LNCAP (cell line): ENCODE measurements around the gene JAKMIP3.

Experiments used
- TF ChIP-seq, protein P1 (sequence below): fragments of 450-650 bp; IDR thresholded peaks from 2 replicates; pipeline ENCODE4 v1.5.1; 2017; ENCODE audit warnings: mild to moderate bottlenecking

The JAKMIP3 gene

DNA sequence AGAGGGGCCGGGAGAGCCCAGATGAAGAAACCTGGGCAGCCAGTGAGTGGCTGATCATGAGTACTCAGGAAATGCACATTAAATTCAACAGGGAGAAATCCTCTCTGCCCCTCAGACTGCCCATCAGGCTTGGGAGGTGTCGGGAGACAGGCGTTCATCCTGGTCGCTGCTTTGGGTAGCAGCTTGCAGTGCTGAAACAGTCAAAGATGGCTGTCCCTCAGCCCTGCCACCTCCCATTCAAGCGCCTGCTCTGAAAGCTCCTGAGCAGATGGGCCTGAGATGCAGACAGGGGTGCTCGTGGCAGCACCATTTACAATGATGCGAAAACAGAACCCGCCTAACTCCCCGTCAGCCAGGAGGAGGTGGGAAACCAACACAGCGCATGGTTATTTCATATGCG, 3.6 kb upstream of the JAKMIP3 start:
- TF ChIP-seq, protein P1, sequence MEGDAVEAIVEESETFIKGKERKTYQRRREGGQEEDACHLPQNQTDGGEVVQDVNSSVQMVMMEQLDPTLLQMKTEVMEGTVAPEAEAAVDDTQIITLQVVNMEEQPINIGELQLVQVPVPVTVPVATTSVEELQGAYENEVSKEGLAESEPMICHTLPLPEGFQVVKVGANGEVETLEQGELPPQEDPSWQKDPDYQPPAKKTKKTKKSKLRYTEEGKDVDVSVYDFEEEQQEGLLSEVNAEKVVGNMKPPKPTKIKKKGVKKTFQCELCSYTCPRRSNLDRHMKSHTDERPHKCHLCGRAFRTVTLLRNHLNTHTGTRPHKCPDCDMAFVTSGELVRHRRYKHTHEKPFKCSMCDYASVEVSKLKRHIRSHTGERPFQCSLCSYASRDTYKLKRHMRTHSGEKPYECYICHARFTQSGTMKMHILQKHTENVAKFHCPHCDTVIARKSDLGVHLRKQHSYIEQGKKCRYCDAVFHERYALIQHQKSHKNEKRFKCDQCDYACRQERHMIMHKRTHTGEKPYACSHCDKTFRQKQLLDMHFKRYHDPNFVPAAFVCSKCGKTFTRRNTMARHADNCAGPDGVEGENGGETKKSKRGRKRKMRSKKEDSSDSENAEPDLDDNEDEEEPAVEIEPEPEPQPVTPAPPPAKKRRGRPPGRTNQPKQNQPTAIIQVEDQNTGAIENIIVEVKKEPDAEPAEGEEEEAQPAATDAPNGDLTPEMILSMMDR = no peak

DNA sequence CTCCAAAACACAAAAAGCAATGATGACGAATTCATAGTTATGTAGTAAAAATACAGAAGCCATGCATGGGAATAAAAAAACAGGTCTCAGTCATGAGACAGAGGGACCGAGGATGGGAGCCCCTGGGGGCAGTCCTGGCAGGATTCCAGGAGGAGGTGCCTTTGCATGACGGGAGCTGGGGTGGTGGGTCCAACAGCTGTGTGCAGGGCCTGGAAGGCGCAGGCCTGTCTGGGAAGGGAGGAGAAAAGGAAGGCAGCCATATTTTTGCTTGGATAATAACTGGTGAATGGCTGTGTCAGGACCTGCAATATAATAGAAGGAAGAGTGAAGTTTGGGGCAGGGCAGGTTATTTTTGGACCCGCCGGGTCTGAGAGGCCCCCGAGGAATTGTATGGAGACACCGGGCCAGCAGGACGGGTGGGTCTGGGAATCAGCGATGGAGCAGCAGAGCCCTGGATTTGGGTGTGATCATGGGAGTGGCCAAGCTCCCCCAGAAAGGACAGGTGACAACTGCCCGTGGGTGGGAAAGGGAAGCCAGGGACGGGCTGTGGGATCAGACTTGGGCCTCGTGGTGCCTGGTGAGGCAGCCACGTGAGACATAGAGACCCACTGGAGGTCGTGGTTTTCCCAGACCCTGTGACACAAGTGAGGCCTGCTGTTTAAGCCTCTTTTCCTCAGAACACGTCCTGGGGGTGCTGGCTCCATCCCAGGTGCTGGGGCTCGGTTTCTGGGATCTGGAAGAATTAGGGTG, 2.9 kb upstream of the JAKMIP3 start:
- TF ChIP-seq, protein P1 = no peak

DNA sequence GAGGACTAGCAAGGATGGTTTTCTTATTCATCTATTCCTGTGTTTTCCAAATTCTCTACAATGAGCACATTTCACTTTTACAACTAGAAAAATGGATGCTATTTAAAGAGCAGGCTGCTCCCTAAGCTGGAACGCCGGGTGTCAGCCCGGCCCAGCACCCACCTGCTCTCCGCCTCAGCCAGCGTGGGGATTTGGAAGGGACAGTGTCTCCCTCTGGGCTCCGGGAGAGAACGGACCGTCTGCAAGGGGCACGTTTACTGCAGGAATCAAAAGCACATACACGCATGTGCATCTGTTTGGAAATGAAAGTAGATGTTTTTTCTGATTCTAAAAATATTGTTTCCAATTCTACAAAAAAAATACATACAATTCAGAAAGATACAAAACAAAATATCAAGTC, 2.3 kb upstream of the JAKMIP3 start:
- TF ChIP-seq, protein P1 = no peak

DNA sequence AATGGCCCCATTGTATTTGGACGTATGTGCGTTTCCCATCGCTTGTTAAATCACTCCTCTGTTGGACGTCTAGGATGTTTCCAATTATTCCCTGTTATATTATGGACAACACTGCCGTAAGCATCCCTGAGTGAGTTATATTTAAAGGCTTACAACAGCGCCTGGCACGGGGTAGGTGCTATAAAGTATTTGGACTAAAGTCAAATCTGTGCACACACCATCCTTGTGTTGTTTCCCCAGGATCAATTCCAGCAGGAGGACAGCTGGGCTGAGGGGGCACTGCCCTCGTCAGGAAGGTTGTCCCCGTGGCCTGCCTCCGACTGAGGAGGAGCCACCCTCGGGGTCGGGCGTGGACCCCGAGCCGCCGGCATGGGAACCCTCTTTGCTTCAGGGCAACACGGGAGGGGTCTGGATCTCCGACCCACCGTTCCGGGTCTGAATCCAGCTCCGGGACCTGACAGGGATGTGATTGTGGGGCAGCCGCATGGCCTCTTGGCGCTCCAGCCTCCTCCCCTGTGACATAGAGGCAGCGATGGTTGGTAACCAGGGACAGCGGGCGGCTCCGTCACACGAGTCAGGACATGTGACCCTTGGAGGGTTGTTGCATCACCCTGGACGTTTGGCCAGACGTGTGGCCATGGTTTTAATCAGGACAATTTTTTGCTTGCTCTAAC, 1.5 kb upstream of the JAKMIP3 start:
- TF ChIP-seq, protein P1 = no peak

DNA sequence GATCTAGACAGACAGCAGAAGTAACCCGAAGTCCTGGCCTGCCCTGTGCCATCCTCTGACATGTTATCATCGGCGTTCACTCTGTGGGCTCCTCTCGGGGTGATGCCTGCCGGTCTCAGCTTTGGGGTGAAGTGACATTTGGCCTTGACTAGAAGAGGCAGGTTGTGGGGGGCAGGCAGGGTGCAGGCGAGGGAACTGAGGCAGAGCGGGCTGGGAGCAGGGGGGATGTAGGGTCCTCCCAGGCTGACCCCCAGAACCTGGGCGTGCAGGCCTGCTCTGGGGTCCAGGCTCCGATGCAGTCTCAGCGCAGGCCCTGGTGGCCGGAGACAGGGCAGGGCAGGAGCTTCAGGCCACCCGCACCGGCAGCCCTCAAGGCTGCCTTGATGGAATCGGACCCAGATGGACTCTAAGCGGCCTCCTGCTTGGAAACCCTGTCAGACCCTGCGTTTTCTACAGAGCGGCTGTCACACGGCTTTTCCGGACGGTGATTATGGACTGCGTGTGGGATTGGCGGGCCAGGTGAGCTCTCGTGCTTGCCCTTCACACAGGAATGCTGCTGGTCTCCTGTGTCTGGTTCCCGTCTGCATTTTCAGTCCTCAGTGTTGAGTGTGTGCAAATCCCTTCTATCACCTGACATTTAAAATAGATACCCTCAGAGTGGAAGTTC, 842 bp upstream of the JAKMIP3 start:
- TF ChIP-seq, protein P1 = no peak

DNA sequence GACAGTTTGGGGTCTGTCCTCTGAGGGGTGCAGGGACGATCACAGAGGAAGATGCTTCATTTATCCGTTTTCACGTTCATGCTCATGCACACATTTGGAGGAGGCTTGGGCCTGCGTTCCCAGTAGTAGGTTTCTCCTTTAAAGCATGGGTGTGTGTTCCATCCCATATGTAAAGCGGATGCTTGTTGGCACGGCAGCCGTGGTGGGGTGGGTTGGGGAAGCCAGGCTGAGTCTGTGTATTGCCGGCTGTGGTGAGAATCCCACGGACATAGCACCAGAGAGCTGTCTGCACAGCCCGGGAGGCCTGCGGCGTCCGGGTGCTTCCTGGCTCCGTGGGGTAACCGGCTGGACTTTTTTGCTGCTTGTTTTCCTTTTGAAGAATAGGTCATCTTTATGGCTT, 440 bp downstream of the JAKMIP3 start:
- TF ChIP-seq, protein P1 = no peak

DNA sequence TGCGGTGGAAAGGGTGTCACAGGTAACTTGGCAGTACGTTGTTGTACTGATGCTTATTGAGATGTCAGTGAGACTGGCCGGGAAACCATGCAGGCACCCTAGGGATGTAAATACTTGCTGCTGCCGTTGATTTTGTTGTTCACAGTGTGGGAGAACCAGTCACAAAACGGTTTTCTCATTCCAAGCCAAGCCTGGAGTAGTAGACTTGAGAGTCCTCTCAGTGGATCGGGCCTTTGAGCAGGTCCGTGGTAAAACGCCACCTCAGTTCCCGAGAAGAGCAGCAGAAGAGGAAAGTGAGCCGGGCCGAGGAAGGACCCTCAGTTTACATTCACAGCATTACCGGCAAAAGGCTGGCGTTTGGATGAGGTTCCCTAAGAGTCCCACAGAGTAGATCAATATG, 1.1 kb downstream of the JAKMIP3 start:
- TF ChIP-seq, protein P1 = no peak
